ENCODE data around the gene GUCY2C.

Gene GUCY2C

GRCh38 chr12:14656846-14657245, 39.6 kb downstream of the GUCY2C start:
- TF ChIP-seq, protein P1, sequence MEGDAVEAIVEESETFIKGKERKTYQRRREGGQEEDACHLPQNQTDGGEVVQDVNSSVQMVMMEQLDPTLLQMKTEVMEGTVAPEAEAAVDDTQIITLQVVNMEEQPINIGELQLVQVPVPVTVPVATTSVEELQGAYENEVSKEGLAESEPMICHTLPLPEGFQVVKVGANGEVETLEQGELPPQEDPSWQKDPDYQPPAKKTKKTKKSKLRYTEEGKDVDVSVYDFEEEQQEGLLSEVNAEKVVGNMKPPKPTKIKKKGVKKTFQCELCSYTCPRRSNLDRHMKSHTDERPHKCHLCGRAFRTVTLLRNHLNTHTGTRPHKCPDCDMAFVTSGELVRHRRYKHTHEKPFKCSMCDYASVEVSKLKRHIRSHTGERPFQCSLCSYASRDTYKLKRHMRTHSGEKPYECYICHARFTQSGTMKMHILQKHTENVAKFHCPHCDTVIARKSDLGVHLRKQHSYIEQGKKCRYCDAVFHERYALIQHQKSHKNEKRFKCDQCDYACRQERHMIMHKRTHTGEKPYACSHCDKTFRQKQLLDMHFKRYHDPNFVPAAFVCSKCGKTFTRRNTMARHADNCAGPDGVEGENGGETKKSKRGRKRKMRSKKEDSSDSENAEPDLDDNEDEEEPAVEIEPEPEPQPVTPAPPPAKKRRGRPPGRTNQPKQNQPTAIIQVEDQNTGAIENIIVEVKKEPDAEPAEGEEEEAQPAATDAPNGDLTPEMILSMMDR (IDR thresholded peaks at IDR 0.05; ENCODE audit: low read depth, low read length) = no peak
- DNase-seq = no peak
- no peak overlapping the region for H3K4me3 ChIP-seq (ENCODE audit: low read depth, low read length)

DNA sequence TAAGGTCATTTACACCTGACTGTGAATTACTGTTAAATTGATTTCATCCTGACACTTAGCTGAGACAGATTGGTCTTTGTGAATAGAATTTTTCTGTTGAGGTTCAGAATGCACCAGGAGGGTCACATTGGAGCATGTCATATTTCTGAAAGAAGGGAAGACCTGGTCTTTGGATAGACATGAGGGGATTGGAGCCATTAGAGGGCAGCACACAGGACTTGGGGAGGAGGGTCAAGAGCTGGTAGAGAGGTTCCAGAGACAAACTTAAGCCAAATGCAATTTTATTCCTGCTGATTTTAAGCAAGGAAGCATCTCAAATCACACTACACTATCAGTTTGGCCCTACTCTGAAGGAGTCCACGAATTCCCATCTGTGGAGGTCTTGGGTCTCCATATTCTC, 41.1 kb downstream of the GUCY2C start:
- no peak for DNase-seq
- Histone ChIP-seq H3K4me3 (ENCODE audit: low read depth, low read length) (no peak overlapping the region), H3K27me3 (no peaks in the 10 kb centered on the region), H3K9me3 (no peaks in the 10 kb centered on the region), H3K36me3 (no peaks in the 10 kb centered on the region), H3K4me1 (no peaks in the 10 kb centered on the region)
- TF ChIP-seq, protein P1 (IDR thresholded peaks at IDR 0.05; ENCODE audit: low read depth, low read length) = no peak

More at GRCh38 chr12:14656846-14657245, 39.6 kb downstream of the GUCY2C start:
- H3K36me3 ChIP-seq = no peaks in the 10 kb centered on the region
- no peaks in the 10 kb centered on the region for H3K4me1 ChIP-seq
- H3K27me3 ChIP-seq = no peaks in the 10 kb centered on the region
- H3K9me3 ChIP-seq = no peaks in the 10 kb centered on the region

DNA sequence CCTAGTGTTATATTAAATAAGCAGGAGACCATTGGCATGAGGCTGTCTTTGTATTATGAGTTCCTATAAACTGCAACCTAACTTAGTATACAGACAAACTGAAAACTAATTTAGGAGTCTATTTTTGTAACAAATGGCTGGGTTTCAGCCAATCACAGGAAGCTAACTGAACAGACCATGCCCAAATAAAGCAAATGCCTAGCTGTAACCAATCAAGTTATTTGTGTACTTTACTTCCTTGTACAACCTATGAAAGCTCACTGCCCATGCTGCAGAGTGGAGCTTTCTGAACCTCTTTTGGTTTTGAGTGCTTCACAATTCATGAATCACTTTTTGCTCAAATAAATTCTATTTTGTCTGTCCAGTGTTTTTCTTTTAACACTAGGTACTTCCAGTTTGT, 41.6 kb downstream of the GUCY2C start:
- Histone ChIP-seq H3K36me3 (no peaks in the 10 kb centered on the region), H3K4me3 (ENCODE audit: low read depth, low read length) (no peak overlapping the region), H3K27me3 (no peaks in the 10 kb centered on the region), H3K4me1 (no peaks in the 10 kb centered on the region), H3K9me3 (no peaks in the 10 kb centered on the region)
- TF ChIP-seq, protein P1 (IDR thresholded peaks at IDR 0.05; ENCODE audit: low read depth, low read length) = no peak
- no peak for DNase-seq

DNA sequence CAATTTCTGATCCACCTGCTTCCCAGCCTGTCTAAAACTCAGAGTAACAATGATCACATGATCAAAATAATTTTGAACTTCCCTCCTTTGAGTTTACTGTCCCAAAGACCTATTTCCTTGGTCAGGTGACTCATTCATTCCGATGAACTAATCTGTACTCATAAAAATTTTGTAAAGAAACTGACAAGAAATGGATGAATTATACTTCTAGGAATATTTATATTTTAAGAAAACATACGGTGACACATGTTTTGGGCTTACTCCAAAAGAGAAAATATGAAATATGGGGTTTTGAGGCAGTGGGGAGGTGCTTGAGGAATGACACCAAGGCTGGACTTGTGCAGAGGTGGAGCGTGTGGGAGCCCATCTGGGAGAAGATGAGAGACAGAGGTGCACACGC, 42.0 kb downstream of the GUCY2C start:
- no peaks in the 10 kb centered on the region for H3K9me3 ChIP-seq

GRCh38 chr12:14652483-14652882, 43.9 kb downstream of the GUCY2C start:
- Histone ChIP-seq H3K4me3 (ENCODE audit: low read depth, low read length) (no peak overlapping the region), H3K36me3 (no peaks in the 10 kb centered on the region), H3K27me3 (no peaks in the 10 kb centered on the region), H3K4me1 (no peaks in the 10 kb centered on the region), H3K9me3 (no peaks in the 10 kb centered on the region)
- no peak for DNase-seq
- TF ChIP-seq, protein P1 (IDR thresholded peaks at IDR 0.05; ENCODE audit: low read depth, low read length) = no peak

More for the DNA sequence above, 42.0 kb downstream of the GUCY2C start:
- DNase-seq = no peak
- Histone ChIP-seq H3K4me1 (no peaks in the 10 kb centered on the region), H3K4me3 (ENCODE audit: low read depth, low read length) (no peak overlapping the region), H3K36me3 (no peaks in the 10 kb centered on the region), H3K27me3 (no peaks in the 10 kb centered on the region)
- TF ChIP-seq, protein P1 (IDR thresholded peaks at IDR 0.05; ENCODE audit: low read depth, low read length) = no peak

DNA sequence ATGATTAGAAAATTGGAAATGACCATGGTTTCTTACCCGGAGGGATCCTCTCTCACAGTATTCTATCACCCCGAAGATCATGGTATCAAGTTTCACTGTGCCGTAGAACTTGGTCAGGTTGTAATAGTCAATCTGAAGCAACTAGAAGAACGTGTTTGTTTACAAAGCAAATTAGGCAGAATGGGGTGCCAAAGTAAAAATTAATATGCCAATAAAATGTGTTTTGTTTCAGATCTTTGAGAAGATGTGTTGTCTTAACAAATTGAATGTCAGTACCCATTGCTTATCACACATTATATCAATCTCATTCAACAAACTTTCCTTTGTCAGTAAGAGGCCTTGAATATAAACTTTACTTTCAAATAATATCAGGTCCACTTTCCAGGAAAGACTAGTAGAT, 45.0 kb downstream of the GUCY2C start:
- Histone ChIP-seq H3K9me3 (no peaks in the 10 kb centered on the region), H3K4me1 (no peaks in the 10 kb centered on the region), H3K27me3 (no peaks in the 10 kb centered on the region), H3K4me3 (ENCODE audit: low read depth, low read length) (no peak overlapping the region), H3K36me3 (no peaks in the 10 kb centered on the region)
- TF ChIP-seq, protein P1 (IDR thresholded peaks at IDR 0.05; ENCODE audit: low read depth, low read length) = no peak
- no peak for DNase-seq

All from BE2C (cell line).